ENCODE measurements around the gene VENTX. TPM values are rescaled to one million over a fixed set of nuclear protein-coding genes. Genes with fewer than 3 reads are reported as not detected.

The VENTX gene
- total and polyA plus RNA-seq, 2 experiments from 2014 or later: not detected

DNA sequence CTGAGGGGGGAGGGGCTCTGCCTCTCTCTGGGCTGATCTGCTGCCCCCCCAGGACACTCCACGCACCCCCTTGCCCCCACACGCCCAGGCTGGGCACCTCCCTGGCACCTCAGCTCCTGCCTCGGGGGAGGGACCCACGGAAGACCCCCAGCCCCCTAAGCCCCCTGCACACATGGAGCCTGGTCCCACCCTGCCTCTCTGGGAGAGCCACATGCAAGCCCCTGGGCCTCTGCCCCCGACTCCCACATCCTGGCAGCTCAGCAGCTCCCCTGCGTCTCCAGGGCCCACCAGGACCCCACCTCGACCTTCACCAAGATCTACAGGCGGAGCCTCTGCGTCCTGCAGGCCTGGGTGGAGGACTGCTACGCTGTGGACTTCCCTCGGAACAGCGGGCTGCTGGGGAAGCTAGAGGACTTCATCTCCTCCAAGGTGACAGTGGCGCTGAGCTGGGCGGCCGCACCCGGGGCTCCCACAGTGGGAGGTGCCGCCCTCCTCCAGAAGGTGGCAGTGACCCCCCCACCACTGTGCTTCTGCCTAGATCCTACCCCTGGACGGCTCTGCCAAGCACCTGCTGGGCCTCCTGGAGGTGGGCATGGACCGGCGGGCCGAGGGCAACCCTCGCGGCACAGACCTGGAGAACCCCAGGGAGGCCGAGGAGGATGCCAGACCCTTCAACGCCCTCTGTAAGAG lies 26.4 kb upstream of the VENTX start:
- H3K4me1 ChIP-seq (ENCODE audit: low read depth): no peaks in the 10 kb centered on the region
- H3K36me3 ChIP-seq: no peaks in the 10 kb centered on the region
- TF ChIP-seq, protein P1, sequence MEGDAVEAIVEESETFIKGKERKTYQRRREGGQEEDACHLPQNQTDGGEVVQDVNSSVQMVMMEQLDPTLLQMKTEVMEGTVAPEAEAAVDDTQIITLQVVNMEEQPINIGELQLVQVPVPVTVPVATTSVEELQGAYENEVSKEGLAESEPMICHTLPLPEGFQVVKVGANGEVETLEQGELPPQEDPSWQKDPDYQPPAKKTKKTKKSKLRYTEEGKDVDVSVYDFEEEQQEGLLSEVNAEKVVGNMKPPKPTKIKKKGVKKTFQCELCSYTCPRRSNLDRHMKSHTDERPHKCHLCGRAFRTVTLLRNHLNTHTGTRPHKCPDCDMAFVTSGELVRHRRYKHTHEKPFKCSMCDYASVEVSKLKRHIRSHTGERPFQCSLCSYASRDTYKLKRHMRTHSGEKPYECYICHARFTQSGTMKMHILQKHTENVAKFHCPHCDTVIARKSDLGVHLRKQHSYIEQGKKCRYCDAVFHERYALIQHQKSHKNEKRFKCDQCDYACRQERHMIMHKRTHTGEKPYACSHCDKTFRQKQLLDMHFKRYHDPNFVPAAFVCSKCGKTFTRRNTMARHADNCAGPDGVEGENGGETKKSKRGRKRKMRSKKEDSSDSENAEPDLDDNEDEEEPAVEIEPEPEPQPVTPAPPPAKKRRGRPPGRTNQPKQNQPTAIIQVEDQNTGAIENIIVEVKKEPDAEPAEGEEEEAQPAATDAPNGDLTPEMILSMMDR (IDR thresholded peaks at IDR 0.05; ENCODE audit: low read depth, low read length): no peak
- H3K27me3 ChIP-seq: no peaks in the 10 kb centered on the region
- H3K9me3 ChIP-seq (ENCODE audit: low read depth): no peaks in the 10 kb centered on the region
- H3K27ac ChIP-seq: no peak overlapping the region
- no peak overlapping the region for H3K4me3 ChIP-seq
- no peak for DNase-seq (ENCODE audit: low read depth in 1 of 2, low spot score in 1 of 2)

DNA sequence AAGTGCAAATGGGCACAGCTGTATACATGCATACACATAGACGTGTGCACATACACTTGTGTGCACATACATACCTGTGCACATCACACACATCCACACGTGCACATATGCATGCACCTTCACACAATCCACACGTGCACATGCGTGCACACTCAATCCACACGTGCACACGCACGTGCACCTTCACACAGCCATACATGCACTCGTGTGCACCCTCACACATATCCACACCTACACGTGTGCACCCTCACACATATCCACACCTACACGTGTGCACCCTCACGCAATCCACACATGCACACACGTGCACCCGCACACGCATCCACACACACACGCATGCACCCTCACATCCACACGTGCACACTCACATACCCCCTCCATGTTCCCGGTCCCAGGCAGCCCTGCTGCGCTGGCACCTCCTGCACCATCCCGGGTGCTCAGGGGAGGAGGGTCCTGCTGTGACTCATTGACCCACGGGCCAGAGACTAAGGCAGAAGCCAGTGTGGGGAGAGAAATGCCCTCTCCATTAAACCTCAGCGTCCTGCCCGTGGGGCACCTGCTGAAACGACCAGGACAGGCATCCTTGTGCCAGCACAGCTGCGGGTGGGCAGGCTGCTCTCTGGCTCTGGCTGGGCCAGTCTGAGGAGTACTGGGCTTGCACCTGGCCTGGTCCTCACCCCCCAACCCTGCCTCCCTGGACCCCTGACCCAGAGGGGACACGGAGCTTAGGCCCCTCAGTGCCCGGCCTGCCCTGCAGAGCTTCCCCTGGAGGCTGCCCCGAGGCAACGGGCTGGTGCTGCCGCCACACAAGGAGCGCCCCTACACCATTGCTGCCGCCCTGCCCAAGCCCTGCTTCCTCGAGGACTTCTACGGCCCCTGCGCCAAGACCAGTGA lies 25.4 kb upstream of the VENTX start:
- Histone ChIP-seq H3K27ac (no peak overlapping the region), H3K4me1 (ENCODE audit: low read depth) (no peaks in the 10 kb centered on the region), H3K36me3 (no peaks in the 10 kb centered on the region), H3K4me3 (no peak overlapping the region), H3K27me3 (no peaks in the 10 kb centered on the region), H3K9me3 (ENCODE audit: low read depth) (no peaks in the 10 kb centered on the region)
- DNase-seq (ENCODE audit: low read depth in 1 of 2, low spot score in 1 of 2): no peak
- TF ChIP-seq, protein P1 (IDR thresholded peaks at IDR 0.05; ENCODE audit: low read depth, low read length): no peak

DNA sequence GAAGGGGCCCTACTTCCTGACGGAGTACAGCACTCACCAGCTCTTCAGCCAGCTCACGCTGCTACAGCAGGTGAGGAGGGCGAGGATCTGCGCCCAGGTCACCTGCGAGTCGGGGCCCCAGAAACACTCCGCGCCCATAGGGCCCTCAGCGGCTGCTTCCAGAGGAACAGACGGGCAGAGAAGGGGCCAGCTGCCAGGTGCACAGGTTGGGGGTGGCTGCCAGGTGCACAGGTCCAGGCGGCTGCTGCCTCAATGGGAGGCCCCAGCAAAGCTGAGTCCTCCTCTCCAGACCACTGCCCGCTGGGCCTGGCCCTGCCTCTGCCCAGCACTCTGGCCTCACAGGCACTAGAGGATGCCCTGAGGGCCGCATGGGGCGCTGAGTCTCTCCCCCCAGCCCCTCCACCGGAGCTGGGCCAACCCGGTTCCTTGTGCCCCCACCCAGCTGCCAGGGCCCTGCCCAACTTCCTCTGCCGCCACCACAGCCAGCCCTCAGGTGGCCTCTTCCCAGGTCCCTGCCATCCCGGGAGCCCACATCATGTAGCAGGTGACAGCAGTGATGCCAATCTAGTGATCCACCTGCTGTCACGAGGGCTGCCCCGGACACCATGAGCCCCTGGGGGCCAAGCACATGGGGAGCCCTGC lies 24.7 kb upstream of the VENTX start:
- H3K4me1 ChIP-seq (ENCODE audit: low read depth): no peaks in the 10 kb centered on the region
- H3K4me3 ChIP-seq: no peak overlapping the region
- H3K36me3 ChIP-seq: no peaks in the 10 kb centered on the region
- H3K27me3 ChIP-seq: no peaks in the 10 kb centered on the region
- H3K27ac ChIP-seq: no peak overlapping the region
- DNase-seq (ENCODE audit: low read depth in 1 of 2, low spot score in 1 of 2): no peak
- TF ChIP-seq, protein P1 (IDR thresholded peaks at IDR 0.05; ENCODE audit: low read depth, low read length): no peak
- no peaks in the 10 kb centered on the region for H3K9me3 ChIP-seq (ENCODE audit: low read depth)

DNA sequence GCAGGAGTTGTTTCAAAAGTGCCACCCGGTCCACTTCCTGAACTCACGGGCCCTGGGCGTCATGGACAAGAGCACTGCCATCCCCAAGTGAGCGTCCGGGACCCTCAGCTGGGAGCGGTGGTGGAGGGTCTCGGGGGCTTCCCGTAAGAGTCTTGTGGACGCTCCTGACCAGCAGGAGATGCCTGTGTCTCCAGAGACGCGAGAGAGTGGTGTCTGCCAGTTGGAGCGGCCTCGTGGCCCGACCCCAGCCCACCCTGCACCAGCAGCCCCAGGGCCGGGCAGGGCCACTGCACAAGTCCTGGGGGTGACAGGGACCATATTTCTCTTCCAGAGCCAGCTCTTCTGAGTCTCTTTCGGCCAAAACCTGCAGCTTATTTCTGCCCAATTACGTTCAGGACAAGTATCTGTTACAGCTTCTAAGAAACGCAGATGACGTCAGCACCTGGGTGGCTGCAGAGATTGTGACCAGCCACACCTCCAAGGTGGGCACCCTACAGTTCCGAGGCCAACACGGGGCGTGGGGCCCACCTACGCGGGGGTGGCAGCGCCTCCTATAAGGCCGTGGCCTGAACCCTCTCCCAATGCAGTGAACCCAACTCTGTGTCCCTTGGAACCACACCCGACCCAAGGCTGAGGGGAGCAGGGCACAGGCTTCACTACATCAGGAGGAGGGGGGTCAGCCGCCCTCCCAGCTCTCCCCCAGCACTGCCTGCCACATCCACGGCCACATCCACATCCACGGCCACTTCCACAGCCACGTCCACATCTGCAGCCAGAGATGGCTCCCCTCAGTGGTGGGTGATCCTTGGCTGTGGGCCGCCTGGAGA lies 23.8 kb upstream of the VENTX start:
- no peak overlapping the region for H3K27ac ChIP-seq
- TF ChIP-seq, protein P1 (IDR thresholded peaks at IDR 0.05; ENCODE audit: low read depth, low read length): no peak
- no peaks in the 10 kb centered on the region for H3K9me3 ChIP-seq (ENCODE audit: low read depth)
- no peaks in the 10 kb centered on the region for H3K36me3 ChIP-seq
- no peaks in the 10 kb centered on the region for H3K27me3 ChIP-seq
- no peak overlapping the region for H3K4me3 ChIP-seq
- no peak for DNase-seq (ENCODE audit: low read depth in 1 of 2, low spot score in 1 of 2)
- no peaks in the 10 kb centered on the region for H3K4me1 ChIP-seq (ENCODE audit: low read depth)

Measured in cardiac muscle cell (in vitro differentiated cells and primary cell).